GM19467 (cell line): ENCODE data around the gene RPN1.
"Not testable (repeated sequence)": the region's sequence is repeated elsewhere in the genome, so short reads cannot be mapped to it uniquely, and the experiment has no call there.

ENCODE experiments used
- ATAC-seq: cut with Tn5 transposase; IDR thresholded peaks from one replicate; pipeline ENCODE4 v1.9.1; 2021; ENCODE audit warnings: mild to moderate bottlenecking, moderate library complexity; ENCODE audit not compliant: unreplicated experiment

Gene RPN1

GRCh38 chr3:128653383-128653992 lies 2.9 kb upstream of the RPN1 start:
- ATAC-seq = not testable (repeated sequence)

- ATAC-seq = no peak
These were observed 1.5 kb downstream of the RPN1 start for GRCh38 chr3:128648940-128649663.

- no peak for ATAC-seq
These were observed 2.2 kb downstream of the RPN1 start for GRCh38 chr3:128648402-128648801.

GRCh38 chr3:128647307-128647706 lies 3.3 kb downstream of the RPN1 start:
- no peak for ATAC-seq

GRCh38 chr3:128634075-128634611 lies 16.5 kb downstream of the RPN1 start:
- ATAC-seq = no peak

- ATAC-seq = no peak
These were observed 18.3 kb downstream of the RPN1 start for GRCh38 chr3:128632301-128632700.

GRCh38 chr3:128629936-128630335 lies 20.7 kb downstream of the RPN1 start:
- no peak for ATAC-seq

- no peak for ATAC-seq
These were observed 25.1 kb downstream of the RPN1 start for GRCh38 chr3:128625409-128625945.

- no peak for ATAC-seq
These were observed 26.0 kb downstream of the RPN1 start for GRCh38 chr3:128624526-128625138.

GRCh38 chr3:128623762-128624176 lies 26.8 kb downstream of the RPN1 start:
- no peak for ATAC-seq

GRCh38 chr3:128621931-128622330 lies 28.7 kb downstream of the RPN1 start:
- ATAC-seq = no peak

- no peak for ATAC-seq
These were observed 29.4 kb downstream of the RPN1 start for GRCh38 chr3:128621234-128621633.

GRCh38 chr3:128620268-128620691 lies 30.3 kb downstream of the RPN1 start:
- ATAC-seq = no peak

GRCh38 chr3:128619146-128619890 lies 31.3 kb downstream of the RPN1 start:
- ATAC-seq = no peak

GRCh38 chr3:128618398-128618726 lies 32.3 kb downstream of the RPN1 start:
- ATAC-seq = no peak

- ATAC-seq = peak; percentile 75
These were observed 32.8 kb downstream of the RPN1 start for GRCh38 chr3:128617557-128618397.

- ATAC-seq = peak; percentile 21
These were observed 33.4 kb downstream of the RPN1 start for GRCh38 chr3:128617270-128617556.

GRCh38 chr3:128616516-128617269 lies 33.9 kb downstream of the RPN1 start:
- no peak for ATAC-seq

GRCh38 chr3:128614076-128614475 lies 36.5 kb downstream of the RPN1 start:
- ATAC-seq = no peak
